ENCODE data around the gene ABI3BP.

DNA sequence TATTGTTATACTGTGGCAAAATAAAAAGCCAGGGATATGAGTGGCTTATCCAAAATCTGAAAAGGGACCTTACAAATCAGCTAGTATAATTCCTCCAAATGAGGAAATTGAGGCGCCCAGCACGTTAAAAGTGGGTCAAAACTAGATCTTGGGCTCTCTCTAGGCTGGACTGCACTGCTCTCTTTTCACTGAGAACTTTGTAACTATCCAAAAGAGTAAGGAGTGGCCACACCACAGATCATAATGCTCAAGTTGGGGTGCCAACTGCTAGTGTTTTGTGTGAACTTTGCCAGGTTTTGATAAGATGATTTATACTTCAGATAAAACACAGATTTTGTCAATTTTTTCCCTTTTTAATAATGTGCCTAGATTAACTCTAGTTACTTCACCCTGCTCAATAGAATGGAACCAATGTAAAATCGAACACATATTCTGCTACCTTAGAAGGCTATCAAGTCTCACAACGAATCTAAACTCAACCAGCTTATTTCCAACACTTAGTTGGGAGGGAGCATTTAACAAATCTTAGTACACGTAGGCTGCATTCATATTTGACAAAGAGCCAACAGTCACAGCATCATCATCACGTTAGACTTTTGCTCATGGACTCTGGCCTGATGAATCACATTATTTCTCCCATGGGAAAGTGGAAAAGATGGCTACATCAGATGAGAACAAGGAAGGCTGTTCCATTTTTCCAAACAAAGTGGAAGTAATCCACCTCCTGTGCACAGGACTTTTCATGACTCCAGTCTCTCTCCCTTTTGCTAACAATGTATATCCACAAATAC lies 64.4 kb downstream of the ABI3BP start:
- TF ChIP-seq POLR2A (IDR thresholded peaks at IDR 0.05), result no peak
- TF ChIP-seq, protein P1, sequence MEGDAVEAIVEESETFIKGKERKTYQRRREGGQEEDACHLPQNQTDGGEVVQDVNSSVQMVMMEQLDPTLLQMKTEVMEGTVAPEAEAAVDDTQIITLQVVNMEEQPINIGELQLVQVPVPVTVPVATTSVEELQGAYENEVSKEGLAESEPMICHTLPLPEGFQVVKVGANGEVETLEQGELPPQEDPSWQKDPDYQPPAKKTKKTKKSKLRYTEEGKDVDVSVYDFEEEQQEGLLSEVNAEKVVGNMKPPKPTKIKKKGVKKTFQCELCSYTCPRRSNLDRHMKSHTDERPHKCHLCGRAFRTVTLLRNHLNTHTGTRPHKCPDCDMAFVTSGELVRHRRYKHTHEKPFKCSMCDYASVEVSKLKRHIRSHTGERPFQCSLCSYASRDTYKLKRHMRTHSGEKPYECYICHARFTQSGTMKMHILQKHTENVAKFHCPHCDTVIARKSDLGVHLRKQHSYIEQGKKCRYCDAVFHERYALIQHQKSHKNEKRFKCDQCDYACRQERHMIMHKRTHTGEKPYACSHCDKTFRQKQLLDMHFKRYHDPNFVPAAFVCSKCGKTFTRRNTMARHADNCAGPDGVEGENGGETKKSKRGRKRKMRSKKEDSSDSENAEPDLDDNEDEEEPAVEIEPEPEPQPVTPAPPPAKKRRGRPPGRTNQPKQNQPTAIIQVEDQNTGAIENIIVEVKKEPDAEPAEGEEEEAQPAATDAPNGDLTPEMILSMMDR (IDR thresholded peaks at IDR 0.05), result no peak

Data from Peyer's patch (tissue), 4 donors.